DMS114 treated with DMSO at 0.1 percent for 48 hours (cell line): Measurements from ENCODE around the gene OR6A2.
"Not testable (repeated sequence)": the region's sequence is repeated elsewhere in the genome, so short reads cannot be mapped to it uniquely, and the experiment has no call there.

ENCODE experiments used
- DNase-seq: peaks from one replicate; lab custom pipeline; 2025; ENCODE audit not compliant: unreplicated experiment; lab: John Stamatoyannopoulos, UW

Gene OR6A2

GRCh38 chr11:6799402-6799801 is at the start of gene OR6A2:
OR6A2 (minus strand) TSS chr11:6799689; CDS start chr11:6795708, 3,981 bp downstream.
- DNase-seq: no peak

- no peak for DNase-seq
These were observed 45.9 kb upstream of the OR6A2 start, which contains the start of gene OR10A5 for GRCh38 chr11:6845383-6845782. OR10A5 (plus strand) TSS chr11:6845683; CDS start chr11:6845683, 0 bp downstream.

DNA sequence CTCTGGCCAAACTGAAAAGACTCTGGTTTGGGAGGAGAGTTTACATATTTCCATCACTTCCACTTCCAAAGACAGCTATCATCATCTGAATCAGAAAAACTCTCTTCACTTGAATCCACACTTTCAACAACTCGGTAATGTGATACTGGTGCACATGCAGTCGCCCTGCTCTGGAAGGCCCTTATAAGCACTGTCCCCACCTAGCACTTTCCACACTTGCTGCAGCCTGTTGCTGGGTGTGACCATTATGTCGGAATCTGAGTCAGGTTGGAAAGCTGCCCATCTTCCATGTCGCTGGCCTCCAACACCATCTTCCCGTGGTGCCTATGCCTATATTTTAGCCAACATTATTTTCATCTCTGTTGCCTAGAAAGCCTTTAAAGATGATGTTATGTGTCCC is 44.9 kb upstream of the OR6A2 start:
- no peak for DNase-seq

- DNase-seq: no peak
These were observed 44.2 kb upstream of the OR6A2 start for GRCh38 chr11:6843670-6844069.

DNA sequence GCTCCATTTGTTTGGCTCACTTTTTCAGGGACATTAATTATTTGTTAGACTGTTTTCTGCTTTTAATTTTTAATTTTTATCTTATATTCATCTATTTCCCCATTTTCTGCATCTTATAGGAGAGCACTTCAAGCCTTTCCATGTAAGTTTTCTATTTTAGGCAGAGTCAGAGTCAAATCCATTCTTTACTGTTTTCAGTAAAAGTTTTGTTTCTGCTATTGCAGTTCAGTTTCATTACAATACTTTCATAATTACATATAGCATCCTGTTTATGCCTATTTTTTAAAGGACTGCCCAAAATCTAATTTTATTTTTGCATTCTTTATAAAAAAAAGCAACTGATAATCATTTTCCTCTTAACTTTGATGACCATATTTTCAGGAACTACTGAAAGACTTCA is 42.2 kb upstream of the OR6A2 start:
- no peak for DNase-seq

- DNase-seq: no peak
These were observed 34.5 kb upstream of the OR6A2 start for GRCh38 chr11:6834021-6834420.

- no peak for DNase-seq
These were observed 33.9 kb upstream of the OR6A2 start for GRCh38 chr11:6833356-6833755.

- no peak for DNase-seq
These were observed 28.6 kb upstream of the OR6A2 start for GRCh38 chr11:6828103-6828502.

DNA sequence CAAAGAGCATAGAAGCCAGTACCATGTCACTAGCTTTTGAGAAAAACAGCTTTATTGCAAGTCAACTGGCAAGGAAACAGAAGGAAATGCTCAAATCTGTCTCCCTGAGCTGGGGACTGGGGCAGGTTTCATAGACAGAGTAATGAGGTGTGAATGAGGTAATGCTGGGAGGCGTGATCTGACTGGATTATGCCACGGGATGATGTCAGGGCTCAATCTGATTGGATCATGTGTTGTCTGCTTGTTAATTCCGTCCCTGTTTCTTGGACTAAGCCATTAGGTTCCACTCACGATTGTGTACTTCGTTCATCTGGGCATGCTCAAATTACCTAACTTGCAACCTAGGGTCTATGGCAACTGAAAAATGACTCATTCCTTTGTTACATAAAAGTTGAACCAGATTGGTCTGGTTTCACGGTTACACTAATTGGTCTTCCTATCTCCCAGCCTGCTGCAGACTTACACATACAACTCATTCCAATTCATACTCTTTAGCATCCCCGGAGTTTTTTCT is 25.8 kb upstream of the OR6A2 start:
- DNase-seq: no peak

DNA sequence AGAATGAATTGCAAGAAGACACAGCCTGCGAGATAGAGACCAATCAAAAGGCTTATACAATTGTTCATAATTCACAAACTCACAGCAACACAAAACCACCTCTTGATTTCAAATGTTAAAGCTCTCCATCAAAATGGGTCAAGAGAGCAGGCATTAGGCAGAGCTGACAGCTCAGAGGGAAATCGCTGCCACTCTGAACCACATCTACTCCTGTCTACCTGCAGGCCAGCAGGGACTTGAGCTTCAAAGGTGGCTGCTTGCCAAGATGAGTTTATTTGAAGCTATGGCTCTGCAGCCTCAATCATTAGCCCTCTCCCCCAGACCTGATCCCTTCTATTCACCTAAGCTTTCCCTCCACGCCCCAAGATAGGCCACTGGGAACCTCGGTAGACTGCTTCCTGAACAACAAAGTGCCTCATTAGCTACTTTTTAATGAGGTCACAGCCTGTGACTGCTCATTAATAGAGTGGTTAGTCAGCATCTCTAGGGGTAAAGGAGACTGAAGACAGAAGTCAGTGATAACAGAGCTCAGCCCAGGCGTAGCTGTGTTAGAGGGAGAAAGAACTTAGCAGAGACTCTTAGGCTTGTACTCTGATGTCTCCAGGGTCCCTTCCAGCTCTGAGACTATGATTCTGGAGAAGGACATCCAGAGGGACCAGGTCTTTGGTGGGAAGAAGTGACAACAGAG is 24.8 kb upstream of the OR6A2 start:
- DNase-seq: no peak

GRCh38 chr11:6818967-6819366 is 19.5 kb upstream of the OR6A2 start:
- DNase-seq: no peak

GRCh38 chr11:6817694-6818093 is 18.2 kb upstream of the OR6A2 start:
- no peak for DNase-seq

DNA sequence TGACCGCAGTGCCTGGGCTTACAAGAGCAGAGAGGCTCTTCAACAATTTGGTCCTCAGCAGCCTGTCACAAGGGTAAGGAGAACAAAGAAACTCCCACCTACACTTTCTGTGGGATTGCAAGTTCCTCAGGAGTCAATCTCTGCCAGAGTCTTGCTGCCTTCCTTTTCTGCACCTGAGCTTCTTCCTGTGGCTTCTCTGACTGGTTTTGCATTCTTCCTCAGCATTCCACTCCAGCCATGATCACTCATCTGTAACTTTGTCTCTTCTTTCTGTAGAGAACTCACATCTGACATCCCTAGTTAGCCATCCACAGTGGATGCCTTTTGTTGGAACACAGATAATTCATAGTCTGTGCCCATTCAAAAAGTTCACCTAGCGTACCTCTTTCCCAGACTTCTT is 14.2 kb upstream of the OR6A2 start:
- no peak for DNase-seq

DNA sequence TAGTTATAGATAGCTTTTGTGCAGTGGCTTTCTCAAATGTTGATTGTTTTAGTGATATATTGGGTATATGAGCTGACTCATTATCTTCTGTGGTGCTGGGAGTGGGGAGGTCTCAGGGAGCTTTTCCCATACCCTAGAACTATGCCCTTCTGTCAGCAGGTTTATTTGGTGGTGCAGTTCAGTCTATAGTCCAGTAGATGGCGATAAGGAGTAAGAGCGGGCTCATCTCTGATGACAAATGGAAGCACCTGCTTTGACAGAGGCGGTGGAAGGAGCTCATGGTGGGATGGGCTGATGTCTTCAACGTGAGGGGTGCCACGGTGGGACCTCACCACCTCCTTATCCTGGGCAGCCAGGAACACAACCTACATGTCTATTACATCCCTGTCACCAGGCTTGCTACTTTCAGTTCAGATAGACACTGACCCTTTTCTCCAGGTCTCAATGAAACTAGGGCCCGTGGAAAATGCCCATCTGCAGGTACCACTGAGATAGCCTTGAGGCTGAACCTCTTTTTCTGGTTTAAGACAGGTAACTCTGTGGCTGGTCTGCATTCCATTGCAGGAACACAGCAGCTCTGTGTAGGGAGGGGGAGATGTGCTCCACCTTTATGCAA is 13.0 kb upstream of the OR6A2 start:
- peak; percentile 18 for DNase-seq

DNA sequence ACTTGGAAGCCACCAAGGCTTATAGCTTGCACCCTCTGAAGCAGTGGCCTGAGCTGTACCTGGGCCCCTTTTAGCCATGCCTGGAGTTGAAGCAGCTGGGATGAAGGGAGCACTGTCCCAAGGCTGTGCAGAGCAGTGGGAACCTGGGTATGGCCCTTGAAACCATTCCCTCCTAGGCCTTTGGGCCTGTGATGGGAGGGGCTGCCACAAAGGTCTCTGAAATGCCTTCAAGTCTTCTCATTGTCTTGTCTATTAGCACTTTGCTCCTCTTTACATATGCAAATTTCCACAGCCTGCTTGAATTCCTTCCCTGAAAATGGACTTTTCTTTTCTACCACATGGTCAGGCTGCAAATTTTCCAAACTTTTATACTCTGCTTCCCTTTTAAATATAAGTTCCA is 1.6 kb upstream of the OR6A2 start:
- not testable (repeated sequence) for DNase-seq

GRCh38 chr11:6794639-6795038 is 4.8 kb downstream of the OR6A2 start:
- DNase-seq: no peak

DNA sequence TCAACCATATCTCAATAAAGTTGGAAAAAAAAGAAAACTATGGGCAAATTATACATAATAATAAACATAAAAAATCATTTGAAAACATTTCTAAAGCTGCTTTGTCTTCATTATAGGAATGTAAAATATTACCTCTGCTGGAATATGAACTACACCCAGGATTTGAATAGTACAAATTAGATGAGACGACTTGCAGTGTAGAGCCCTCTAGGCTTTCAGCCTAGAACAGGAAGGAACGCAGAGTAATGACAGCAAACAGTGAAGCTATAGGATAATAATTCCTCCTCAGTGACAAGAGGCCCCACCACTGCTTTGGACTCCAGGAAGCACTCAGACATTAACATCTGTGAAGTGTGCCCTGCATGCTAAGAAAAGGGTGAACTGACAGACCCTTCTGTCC is 8.9 kb downstream of the OR6A2 start:
- no peak for DNase-seq

DNA sequence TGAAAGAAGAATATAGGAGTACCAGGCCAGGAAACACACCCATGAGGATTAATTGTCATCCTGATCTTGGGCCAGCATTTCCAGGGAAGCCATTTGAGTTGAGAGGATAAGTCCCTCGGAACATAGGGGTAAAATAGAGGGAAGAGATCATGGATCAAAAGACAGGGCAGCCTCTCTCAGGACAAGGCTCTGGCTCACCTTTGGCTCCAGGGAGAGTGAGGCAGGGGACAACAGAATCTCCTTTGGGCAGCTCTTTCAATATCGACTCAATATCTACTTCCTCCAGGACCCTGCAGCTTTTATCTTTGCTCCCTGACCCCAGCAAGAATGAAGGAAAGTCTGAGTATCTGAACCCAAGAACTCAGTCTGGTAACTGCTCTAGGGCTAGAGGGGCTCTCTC is 16.8 kb downstream of the OR6A2 start, which contains the start of gene OR2AG1:
TSS of gene OR2AG1 (plus strand) at position 301 of the 400 bp plus-strand sequence. CDS start 2,018 bp downstream, outside the sequence.
- no peak for DNase-seq

- no peak for DNase-seq
These were observed 18.7 kb downstream of the OR6A2 start for GRCh38 chr11:6780829-6781228.

DNA sequence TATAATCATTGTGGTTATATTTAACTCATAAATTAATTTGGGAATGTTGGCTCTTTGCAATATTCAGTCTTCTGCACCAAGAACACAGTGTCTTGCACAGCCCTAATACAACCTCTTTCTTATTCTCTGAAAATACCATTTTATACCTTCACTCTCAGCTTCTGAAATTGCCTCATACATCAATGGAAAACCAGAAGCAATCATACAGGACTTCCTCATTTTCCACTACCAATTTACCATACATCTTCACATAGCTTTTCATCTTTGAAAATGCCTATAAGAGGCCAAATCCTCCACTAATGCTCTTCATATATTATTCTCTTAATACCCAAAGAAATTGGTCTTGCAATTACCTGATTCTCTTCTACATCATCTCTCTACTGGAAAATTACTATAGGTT is 21.0 kb downstream of the OR6A2 start:
- DNase-seq: no peak

DNA sequence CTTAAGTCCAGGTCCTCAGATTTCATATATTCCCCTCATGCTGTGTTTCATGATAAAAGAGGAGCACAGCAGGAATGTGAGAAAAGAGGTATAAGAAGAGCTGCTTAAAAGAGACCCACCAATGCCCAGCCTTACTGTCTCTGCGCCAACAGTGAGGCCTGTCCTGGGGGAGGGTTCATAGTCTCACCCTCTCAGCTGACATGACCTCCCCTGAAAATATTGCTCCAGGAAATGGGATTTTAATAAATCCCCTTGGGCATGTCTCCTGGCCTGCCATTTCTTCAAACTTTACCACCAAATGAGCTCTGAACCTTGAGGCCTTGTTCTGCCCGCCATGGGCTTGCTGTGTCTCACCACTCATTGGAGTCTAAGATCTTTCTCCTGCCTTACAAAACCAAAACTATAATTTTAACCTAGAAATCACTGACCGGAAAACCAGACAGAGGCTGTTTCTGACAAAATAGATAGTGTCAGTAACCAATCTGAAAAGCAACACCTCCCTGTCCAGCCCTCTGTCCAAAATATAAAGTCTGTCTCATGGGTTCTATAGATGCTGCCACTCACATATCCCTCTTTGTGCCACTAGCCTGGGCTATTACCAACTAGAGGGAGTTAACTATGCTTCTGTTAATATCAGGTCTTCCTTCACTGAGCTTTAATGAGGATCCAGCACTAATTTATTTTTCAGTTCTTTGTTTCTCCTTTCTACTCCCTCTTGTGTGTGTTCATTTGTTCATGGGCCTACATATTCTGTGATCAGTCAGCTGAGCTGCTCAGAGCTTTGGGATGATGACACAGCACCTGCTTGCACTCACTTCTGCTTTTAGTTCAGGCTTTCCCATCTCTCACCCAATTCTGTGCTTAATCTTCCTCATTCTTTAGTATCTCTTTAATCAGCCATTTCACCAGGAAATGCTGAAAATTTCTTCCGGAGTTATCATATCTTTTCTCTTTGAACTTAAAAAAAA is 27.3 kb downstream of the OR6A2 start, which contains the start of gene OR2AG2:
TSS of gene OR2AG2 (minus strand) at position 51 of the 968 bp plus-strand sequence. CDS start 3,019 bp downstream, outside the sequence.
- no peak for DNase-seq
